SK-N-MC (cell line): ENCODE results near the gene IL2RG.

Source experiments
- DNase-seq: peaks from one replicate; pipeline ENCODE4 v3.0.0-alpha.2; 2011; ENCODE audit warnings: low read depth, low spot score
- H3K27ac ChIP-seq: fragments of 200-600 bp; sonication (generic); 2 replicates; pipeline ENCODE4 v1.5.1; 2016; ENCODE audit warnings: mixed run types
- H3K36me3 ChIP-seq: fragments of 200-600 bp; sonication (generic); 2 replicates; pipeline ENCODE4 v1.6.1; 2017; ENCODE audit warnings: antibody characterized with exemption, low read length, mixed read lengths; ENCODE audit not compliant: insufficient read depth
- H3K4me3 ChIP-seq: fragments of 200-600 bp; sonication (generic); 2 replicates; pipeline ENCODE4 v1.5.1; 2016
- H3K9ac ChIP-seq: fragments of 200-600 bp; sonication (generic); 2 replicates; pipeline ENCODE4 v1.8.0; 2017; ENCODE audit warnings: mixed run types, mixed read lengths; ENCODE audit not compliant: insufficient read length
- H3K9me3 ChIP-seq: fragments of 200-600 bp; sonication (generic); 2 replicates; pipeline ENCODE4 v1.6.1; 2017; ENCODE audit warnings: low read depth, mild to moderate bottlenecking, antibody characterized with exemption, low read length, moderate library complexity, mixed read lengths
- EZH2 ChIP-seq: fragments of 200-600 bp; sonication (generic); IDR thresholded peaks from one replicate; pipeline ENCODE4 v1.6.1; 2017; ENCODE audit warnings: antibody characterized with exemption
- FOXP2 ChIP-seq: optimal IDR thresholded peaks from 2 replicates; pipeline ENCODE3; 2011; ENCODE audit warnings: mild to moderate bottlenecking, moderate library complexity; ENCODE audit not compliant: insufficient read depth; ENCODE audit errors: extremely low read length, control extremely low read depth
- POLR2AphosphoS5 ChIP-seq: IDR thresholded peaks from 2 replicates; pipeline ENCODE4 v1.6.1; 2012; ENCODE audit warnings: mild to moderate bottlenecking, low read depth, low read length, borderline replicate concordance

The IL2RG gene

GRCh38 chrX:71144651-71145050 is 33.3 kb upstream of the IL2RG start, which contains the start of gene NLGN3:
NLGN3 (plus strand) TSS chrX:71144841; CDS start chrX:71147750, 2,909 bp downstream.
- Histone ChIP-seq H3K36me3 (no peaks in the 10 kb centered on the region; the same call in 1 of the 2 replicates), H3K27ac (no peak within 1 kb of the TSS), H3K4me3 (no peak within 1 kb of the TSS), H3K9ac (no peak within 1 kb of the TSS), H3K9me3 (no peaks in the 10 kb centered on the region)
- TF ChIP-seq FOXP2 (no peak), POLR2AphosphoS5 (no peak), EZH2 (no peak)
- DNase-seq, result no peak

GRCh38 chrX:71143508-71143907 is 32.1 kb upstream of the IL2RG start:
- Histone ChIP-seq H3K36me3 (no peaks in the 10 kb centered on the region; the same call in 1 of the 2 replicates), H3K27ac (no peak overlapping the region), H3K9me3 (no peaks in the 10 kb centered on the region), H3K4me3 (no peak overlapping the region), H3K9ac (no peak overlapping the region)
- no peak for TF ChIP-seq EZH2
- no peak for TF ChIP-seq FOXP2
- TF ChIP-seq POLR2AphosphoS5, result no peak
- DNase-seq, result no peak

GRCh38 chrX:71140440-71140839 is 29.1 kb upstream of the IL2RG start:
- DNase-seq, result no peak

GRCh38 chrX:71131510-71131909 is 20.1 kb upstream of the IL2RG start:
- no peak for DNase-seq
- H3K36me3 ChIP-seq, result peaks cover 66% of the 10 kb centered on the region

More at GRCh38 chrX:71140440-71140839, 29.1 kb upstream of the IL2RG start:
- no peak overlapping the region for H3K9ac ChIP-seq
- no peak overlapping the region for H3K4me3 ChIP-seq
- no peaks in the 10 kb centered on the region for H3K9me3 ChIP-seq
- no peak overlapping the region for H3K27ac ChIP-seq
- TF ChIP-seq EZH2, result no peak
- TF ChIP-seq POLR2AphosphoS5, result no peak
- TF ChIP-seq FOXP2, result no peak
- H3K36me3 ChIP-seq, result peaks cover 23% of the 10 kb centered on the region; the same call in 1 of the 2 replicates

GRCh38 chrX:71128915-71129765 is 17.8 kb upstream of the IL2RG start:
- H3K4me3 ChIP-seq, result no peak overlapping the region
- peak overlapping the region; percentile 31; the same call in 1 of the 2 replicates for H3K27ac ChIP-seq
- TF ChIP-seq POLR2AphosphoS5 (no peak), FOXP2 (no peak), EZH2 (no peak)
- no peak overlapping the region for H3K9ac ChIP-seq
- peaks cover 54% of the 10 kb centered on the region for H3K36me3 ChIP-seq
- H3K9me3 ChIP-seq, result no peaks in the 10 kb centered on the region
- no peak for DNase-seq

More at GRCh38 chrX:71131510-71131909, 20.1 kb upstream of the IL2RG start:
- TF ChIP-seq POLR2AphosphoS5, result no peak
- TF ChIP-seq FOXP2, result no peak
- no peak for TF ChIP-seq EZH2
- no peaks in the 10 kb centered on the region for H3K9me3 ChIP-seq
- H3K9ac ChIP-seq, result no peak overlapping the region
- no peak overlapping the region for H3K27ac ChIP-seq
- H3K4me3 ChIP-seq, result no peak overlapping the region

GRCh38 chrX:71128166-71128833 is 16.9 kb upstream of the IL2RG start:
- Histone ChIP-seq H3K27ac (no peak overlapping the region), H3K4me3 (no peak overlapping the region), H3K9me3 (no peaks in the 10 kb centered on the region), H3K36me3 (peaks cover 55% of the 10 kb centered on the region), H3K9ac (no peak overlapping the region)
- no peak for DNase-seq
- TF ChIP-seq POLR2AphosphoS5 (no peak), FOXP2 (no peak), EZH2 (no peak)

GRCh38 chrX:71118985-71119535 is 7.7 kb upstream of the IL2RG start:
- DNase-seq, result no peak
- Histone ChIP-seq H3K27ac (no peak overlapping the region), H3K36me3 (peaks cover 36% of the 10 kb centered on the region; the same call in 1 of the 2 replicates), H3K4me3 (peak overlapping the region; percentile 82), H3K9ac (peak overlapping the region; percentile 88), H3K9me3 (no peaks in the 10 kb centered on the region)
- TF ChIP-seq EZH2 (no peak), FOXP2 (no peak)
